Measurements from ENCODE around the gene ZNF225.

DNA sequence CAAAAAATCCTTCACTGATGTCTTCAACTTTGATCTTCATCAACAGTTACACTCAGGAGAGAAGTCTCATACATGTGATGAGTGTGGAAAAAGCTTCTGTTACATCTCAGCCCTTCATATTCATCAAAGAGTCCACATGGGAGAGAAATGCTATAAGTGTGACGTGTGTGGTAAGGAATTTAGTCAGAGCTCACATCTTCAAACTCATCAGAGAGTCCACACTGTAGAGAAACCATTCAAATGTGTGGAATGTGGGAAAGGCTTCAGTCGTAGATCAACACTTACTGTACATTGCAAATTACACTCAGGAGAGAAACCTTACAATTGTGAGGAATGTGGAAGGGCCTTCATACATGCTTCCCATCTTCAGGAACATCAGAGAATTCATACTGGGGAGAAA lies 43.3 kb downstream of the ZNF225 start:
- TF ChIP-seq POLR2A (IDR thresholded peaks at IDR 0.05; ENCODE audit: low read depth, low read length) (no peak), POLR2AphosphoS5 (IDR thresholded peaks at IDR 0.05; ENCODE audit: low read depth, low read length) (no peak), TAF1 (IDR thresholded peaks at IDR 0.05; ENCODE audit: borderline replicate concordance, low read depth, low read length) (no peak)
